ENCODE data around the gene RDH12. TPM values are rescaled to one million over a fixed set of nuclear protein-coding genes. Genes with fewer than 3 reads are reported as not detected.
"Not testable (repeated sequence)": the region's sequence is repeated elsewhere in the genome, so short reads cannot be mapped to it uniquely, and the experiment has no call there.

RDH12 gene
- total RNA-seq, 1 donor from 2014 or later, result not detected

GRCh38 chr14:67705211-67705610, 3.5 kb downstream of the RDH12 start:
- no peak for DNase-seq

- not testable (repeated sequence) for DNase-seq
Measured at GRCh38 chr14:67709346-67709745, 7.7 kb downstream of the RDH12 start.

GRCh38 chr14:67709796-67710195, 8.1 kb downstream of the RDH12 start:
- DNase-seq, result not testable (repeated sequence)

GRCh38 chr14:67710209-67710608, 8.5 kb downstream of the RDH12 start:
- no peak for DNase-seq

- DNase-seq, result no peak
Measured at GRCh38 chr14:67717048-67717447, 15.4 kb downstream of the RDH12 start.

- DNase-seq, result no peak
Measured at GRCh38 chr14:67718265-67718664, 16.6 kb downstream of the RDH12 start.

- DNase-seq, result not testable (repeated sequence)
Measured at GRCh38 chr14:67719385-67719784, 17.7 kb downstream of the RDH12 start.

- DNase-seq, result no peak
Measured at GRCh38 chr14:67719866-67720265, 18.2 kb downstream of the RDH12 start.

- no peak for DNase-seq
Measured at GRCh38 chr14:67721875-67722274, 20.2 kb downstream of the RDH12 start.

GRCh38 chr14:67722293-67722692, 20.6 kb downstream of the RDH12 start:
- DNase-seq, result no peak

- DNase-seq, result no peak
Measured at GRCh38 chr14:67725171-67725570, 23.5 kb downstream of the RDH12 start.

- DNase-seq, result no peak
Measured at GRCh38 chr14:67727361-67727760, 25.7 kb downstream of the RDH12 start.

- DNase-seq, result no peak
Measured at GRCh38 chr14:67728258-67728657, 26.6 kb downstream of the RDH12 start.

- no peak for DNase-seq
Measured at GRCh38 chr14:67729072-67729885, 27.6 kb downstream of the RDH12 start.

- no peak for DNase-seq
Measured at GRCh38 chr14:67733616-67734015, 31.9 kb downstream of the RDH12 start.

GRCh38 chr14:67734675-67735074, 33.0 kb downstream of the RDH12 start:
- DNase-seq, result peak; percentile 53

- DNase-seq, result peak; percentile 60
Measured at GRCh38 chr14:67735336-67736147, 33.9 kb downstream of the RDH12 start.

- no peak for DNase-seq
Measured at GRCh38 chr14:67736771-67737170, 35.1 kb downstream of the RDH12 start.

- peak; percentile 33 for DNase-seq
Measured at GRCh38 chr14:67738740-67739504, 37.2 kb downstream of the RDH12 start.

- DNase-seq, result no peak
Measured at GRCh38 chr14:67744046-67744445, 42.4 kb downstream of the RDH12 start.

GRCh38 chr14:67746927-67747326, 45.2 kb downstream of the RDH12 start:
- DNase-seq, result no peak

- DNase-seq, result no peak
Measured at GRCh38 chr14:67748312-67748711, 46.6 kb downstream of the RDH12 start.
